Loucy (cell line): ENCODE data around the gene PRKAR2B.

Experiments
- H2AFZ ChIP-seq: fragments of 200-600 bp; sonication (generic); 2 replicates; pipeline ENCODE4 v1.6.0; 2016; ENCODE audit warnings: antibody characterized with exemption, mild to moderate bottlenecking, low read length, moderate library complexity
- H3F3A ChIP-seq: fragments of 200-600 bp; 2 replicates; pipeline ENCODE4 v1.6.0; 2016; ENCODE audit warnings: antibody characterized with exemption, low read depth, mild to moderate bottlenecking
- H3K27me3 ChIP-seq: fragments of 200-600 bp; sonication (generic); 2 replicates; pipeline ENCODE4 v1.6.1; 2014; ENCODE audit warnings: low read length, mild to moderate bottlenecking; ENCODE audit not compliant: insufficient read depth, poor library complexity, severe bottlenecking
- H3K36me3 ChIP-seq: fragments of 200-600 bp; sonication (generic); 2 replicates; pipeline ENCODE4 v1.6.1; 2016; ENCODE audit warnings: low read length; ENCODE audit not compliant: insufficient read depth
- H3K4me1 ChIP-seq: fragments of 200-600 bp; sonication (generic); 2 replicates; pipeline ENCODE4 v1.5.1; 2014; ENCODE audit warnings: low read length, mild to moderate bottlenecking; ENCODE audit not compliant: insufficient read depth, poor library complexity, severe bottlenecking
- H3K4me2 ChIP-seq: fragments of 200-600 bp; sonication (generic); 2 replicates; pipeline ENCODE4 v1.6.0; 2014; ENCODE audit warnings: antibody characterized with exemption, low read length, low read depth, mild to moderate bottlenecking; ENCODE audit not compliant: poor library complexity, severe bottlenecking
- H3K4me3 ChIP-seq: fragments of 200-600 bp; sonication (generic); 2 replicates; pipeline ENCODE4 v1.5.1; 2014; ENCODE audit warnings: low read length, mild to moderate bottlenecking, mixed read lengths; ENCODE audit not compliant: poor library complexity, severe bottlenecking
- H3K79me2 ChIP-seq: fragments of 200-600 bp; sonication (generic); 2 replicates; pipeline ENCODE4 v1.6.1; 2014; ENCODE audit warnings: low read length; ENCODE audit not compliant: insufficient read depth
- H3K9ac ChIP-seq: fragments of 200-600 bp; sonication (generic); 2 replicates; pipeline ENCODE4 v1.6.0; 2014; ENCODE audit warnings: mild to moderate bottlenecking, low read depth, low read length, moderate library complexity; ENCODE audit not compliant: poor library complexity, severe bottlenecking
- H3K9me2 ChIP-seq: fragments of 200-600 bp; sonication (generic); replicated peaks from 2 replicates; pipeline ENCODE4 v1.6.1; 2016; ENCODE audit warnings: low read depth, low read length, mixed read lengths
- H3K9me3 ChIP-seq: fragments of 200-600 bp; sonication (generic); 2 replicates; pipeline ENCODE4 v1.6.1; 2014; ENCODE audit warnings: mild to moderate bottlenecking, antibody characterized with exemption, low read length, low read depth; ENCODE audit not compliant: insufficient read depth
- H4K20me1 ChIP-seq: fragments of 200-600 bp; sonication (generic); 2 replicates; pipeline ENCODE4 v1.6.0; 2014; ENCODE audit warnings: antibody characterized with exemption, low read length, mild to moderate bottlenecking; ENCODE audit not compliant: insufficient read depth, poor library complexity, severe bottlenecking
- CTCF ChIP-seq: fragments of 200-600 bp; sonication (generic); conservative IDR thresholded peaks from 2 replicates; pipeline ENCODE4 v1.5.1; 2014; ENCODE audit warnings: mild to moderate bottlenecking, antibody characterized with exemption, low read length
- EZH2phosphoT487 ChIP-seq: fragments of 200-600 bp; IDR thresholded peaks from 2 replicates; pipeline ENCODE4 v1.6.1; 2018; ENCODE audit warnings: antibody characterized with exemption, mild to moderate bottlenecking, moderate library complexity, borderline replicate concordance

Gene PRKAR2B

DNA sequence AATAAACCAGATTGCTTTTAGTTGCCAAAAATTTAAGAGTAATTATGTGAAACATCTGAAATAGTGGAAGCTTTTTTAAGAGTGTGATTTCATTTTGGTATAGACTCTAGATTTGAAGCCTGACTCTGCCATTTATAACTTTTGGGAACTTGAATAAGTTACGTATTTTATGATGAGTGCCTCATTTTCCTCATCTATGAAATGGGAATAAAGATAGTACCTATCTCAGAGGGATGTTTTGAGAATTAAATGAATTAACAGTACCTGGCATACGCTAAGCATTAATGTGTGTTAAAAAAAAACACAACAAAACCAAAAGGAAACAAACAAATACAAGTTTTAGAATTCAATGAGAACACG, 12.9 kb downstream of the PRKAR2B start:
- Histone ChIP-seq H3K4me2 (no peak overlapping the region), H3K9me3 (no peaks in the 10 kb centered on the region)

DNA sequence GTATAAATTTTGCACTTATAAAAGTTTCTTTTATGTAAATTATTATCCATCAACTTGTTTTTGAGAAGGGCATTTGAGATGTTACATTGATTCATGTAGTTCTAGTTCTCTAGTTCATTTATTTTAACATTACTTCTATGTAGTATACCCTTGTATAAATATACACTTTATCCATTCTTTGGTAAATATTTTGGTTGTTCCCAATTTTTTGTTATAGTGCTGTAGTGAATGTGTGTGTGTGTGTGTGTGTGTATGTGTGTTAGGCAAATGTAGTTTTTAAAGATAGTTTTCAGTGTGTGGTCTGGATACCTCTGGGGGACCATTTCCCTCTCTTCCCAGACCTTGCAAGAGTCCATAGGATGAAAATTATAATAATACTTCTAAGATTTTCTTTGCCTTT, 15.0 kb downstream of the PRKAR2B start:
- Histone ChIP-seq H3K4me3 (no peak overlapping the region), H4K20me1 (no peaks in the 10 kb centered on the region), H3K9ac (no peak overlapping the region), H3K9me2 (no peaks in the 10 kb centered on the region), H3K4me2 (no peak overlapping the region), H3K36me3 (no peaks in the 10 kb centered on the region), H3K27me3 (no peaks in the 10 kb centered on the region), H3K79me2 (no peaks in the 10 kb centered on the region), H3K9me3 (no peaks in the 10 kb centered on the region), H3F3A (no peaks in the 10 kb centered on the region), H2AFZ (no peak overlapping the region), H3K4me1 (no peaks in the 10 kb centered on the region)
- TF ChIP-seq EZH2phosphoT487 = no peak
- TF ChIP-seq CTCF = no peak

More for the DNA sequence above, 12.9 kb downstream of the PRKAR2B start:
- H3K9me2 ChIP-seq = no peaks in the 10 kb centered on the region
- no peak overlapping the region for H2AFZ ChIP-seq
- H3K4me3 ChIP-seq = no peak overlapping the region
- no peaks in the 10 kb centered on the region for H3K27me3 ChIP-seq
- H3K36me3 ChIP-seq = no peaks in the 10 kb centered on the region
- TF ChIP-seq EZH2phosphoT487 = no peak
- no peak for TF ChIP-seq CTCF
- H3K4me1 ChIP-seq = no peaks in the 10 kb centered on the region
- H3K9ac ChIP-seq = no peak overlapping the region
- H3K79me2 ChIP-seq = no peaks in the 10 kb centered on the region
- H4K20me1 ChIP-seq = no peaks in the 10 kb centered on the region
- no peaks in the 10 kb centered on the region for H3F3A ChIP-seq

GRCh38 chr7:107063245-107064120, 19.0 kb downstream of the PRKAR2B start:
- TF ChIP-seq CTCF = no peak
- no peak for TF ChIP-seq EZH2phosphoT487
- H4K20me1 ChIP-seq = no peaks in the 10 kb centered on the region
- H3K27me3 ChIP-seq = no peaks in the 10 kb centered on the region
- H3K36me3 ChIP-seq = no peaks in the 10 kb centered on the region
- H3K9ac ChIP-seq = no peak overlapping the region
- no peak overlapping the region for H2AFZ ChIP-seq
- H3F3A ChIP-seq = no peaks in the 10 kb centered on the region
- no peaks in the 10 kb centered on the region for H3K4me1 ChIP-seq
- no peak overlapping the region for H3K4me2 ChIP-seq
- H3K9me3 ChIP-seq = no peaks in the 10 kb centered on the region
- no peaks in the 10 kb centered on the region for H3K79me2 ChIP-seq
- no peaks in the 10 kb centered on the region for H3K9me2 ChIP-seq
- H3K4me3 ChIP-seq = no peak overlapping the region
